Fibroblast of skin of left quadriceps (primary cell): Measurements from ENCODE around the gene ODR4.
"Not testable (repeated sequence)": the region's sequence is repeated elsewhere in the genome, so short reads cannot be mapped to it uniquely, and the experiment has no call there.

Experiments
- DNase-seq, 2 experiments: peaks; one replicate each; pipeline ENCODE4 v3.0.0-alpha.2; 2013; ENCODE audit warnings: low read depth in 2 of 2

Gene ODR4

DNA sequence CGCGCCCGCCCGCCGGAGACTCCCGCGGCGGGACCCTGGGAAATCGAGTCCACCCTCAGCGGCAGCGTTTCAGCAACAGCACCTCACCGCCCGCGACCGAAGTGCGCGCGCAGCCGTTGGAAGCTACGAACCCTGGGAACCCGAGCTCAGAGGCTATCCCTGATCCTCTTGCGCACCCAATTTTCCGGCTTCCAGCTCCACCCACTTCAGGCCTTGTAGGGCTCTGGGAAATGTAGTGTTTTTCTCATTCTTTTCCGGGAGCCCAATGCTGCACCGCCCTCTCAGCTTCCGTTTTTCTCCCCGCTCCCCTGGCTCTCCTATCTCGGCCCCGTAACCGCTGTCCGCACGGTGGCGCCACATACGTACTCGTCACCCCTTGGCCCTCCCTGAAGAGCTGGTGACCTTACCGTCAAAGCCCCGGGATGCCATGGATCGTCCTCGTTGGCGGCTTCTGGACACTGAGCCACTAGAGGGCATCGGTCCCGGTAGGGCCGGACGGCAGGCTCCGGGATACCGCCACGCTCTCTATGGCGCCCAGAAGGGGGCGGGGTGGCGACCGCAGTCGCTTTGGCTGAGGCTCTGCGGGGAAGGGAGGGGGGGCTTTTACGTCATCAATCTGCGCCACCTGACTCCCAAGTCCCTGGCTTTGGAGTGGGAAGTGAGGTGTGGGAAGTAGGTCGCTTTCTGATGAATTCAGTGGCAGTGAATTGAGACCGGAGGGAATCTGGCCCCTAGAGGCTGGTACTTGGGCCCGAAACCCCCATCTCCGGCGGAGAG is at the start of gene ODR4, which contains the start of gene TPR:
TSS of gene ODR4 (plus strand) at position 687 of the 777 bp plus-strand sequence. CDS start 3,948 bp downstream, outside the sequence.
TSS of gene TPR (minus strand) at position 102 of the 777 bp plus-strand sequence. CDS start 225 bp downstream, outside the sequence.
- peak; percentile 99 for DNase-seq

- DNase-seq: no peak
Measured at GRCh38 chr1:186326009-186326408, 49.6 kb upstream of the ODR4 start.

- DNase-seq: no peak
Measured at GRCh38 chr1:186327331-186327730, 48.3 kb upstream of the ODR4 start.

GRCh38 chr1:186330758-186331157 is 44.9 kb upstream of the ODR4 start:
- DNase-seq: no peak

DNA sequence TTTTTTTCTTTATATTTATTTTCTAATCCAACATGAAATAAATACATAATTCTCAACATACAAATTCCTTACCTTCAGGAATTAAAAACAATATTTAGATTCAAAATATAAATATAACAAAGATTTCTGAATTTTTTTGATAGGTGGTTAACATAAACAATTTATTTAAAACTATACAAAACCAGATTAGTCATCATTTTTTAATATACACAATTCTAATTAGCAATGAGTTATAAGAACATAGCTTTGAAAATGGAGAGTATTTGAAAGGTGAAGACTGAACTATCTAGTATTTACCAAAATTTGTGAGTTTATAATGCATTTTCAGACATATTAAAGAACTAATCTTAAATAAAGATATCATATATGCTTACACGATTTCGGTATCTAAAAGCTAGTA is 38.1 kb upstream of the ODR4 start:
- DNase-seq: no peak

DNA sequence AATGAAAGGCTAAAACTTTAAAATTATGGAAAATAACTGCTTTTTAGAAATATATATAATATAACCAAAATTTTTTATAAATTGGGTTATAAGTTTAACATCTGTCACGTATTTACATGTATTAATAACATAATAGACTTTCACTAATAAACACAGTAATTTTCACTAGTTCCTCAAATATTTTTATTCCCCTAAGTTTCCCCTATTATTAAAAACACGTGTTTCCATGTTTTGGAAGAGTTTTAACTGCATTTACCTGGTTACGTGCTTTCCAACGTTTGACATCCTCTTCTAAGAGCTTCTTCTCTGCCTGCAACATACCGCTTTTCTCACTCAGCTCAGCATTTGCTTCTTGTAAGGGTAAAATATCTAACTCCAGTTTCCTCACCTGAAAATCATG is 34.9 kb upstream of the ODR4 start:
- DNase-seq: no peak

- DNase-seq: not testable (repeated sequence)
Measured at GRCh38 chr1:186347837-186348691, 27.6 kb upstream of the ODR4 start.

- no peak for DNase-seq
Measured at GRCh38 chr1:186374303-186375151, 1.1 kb upstream of the ODR4 start.

- DNase-seq: no peak
Measured at GRCh38 chr1:186375929-186376319, 286 bp downstream of the ODR4 start.

DNA sequence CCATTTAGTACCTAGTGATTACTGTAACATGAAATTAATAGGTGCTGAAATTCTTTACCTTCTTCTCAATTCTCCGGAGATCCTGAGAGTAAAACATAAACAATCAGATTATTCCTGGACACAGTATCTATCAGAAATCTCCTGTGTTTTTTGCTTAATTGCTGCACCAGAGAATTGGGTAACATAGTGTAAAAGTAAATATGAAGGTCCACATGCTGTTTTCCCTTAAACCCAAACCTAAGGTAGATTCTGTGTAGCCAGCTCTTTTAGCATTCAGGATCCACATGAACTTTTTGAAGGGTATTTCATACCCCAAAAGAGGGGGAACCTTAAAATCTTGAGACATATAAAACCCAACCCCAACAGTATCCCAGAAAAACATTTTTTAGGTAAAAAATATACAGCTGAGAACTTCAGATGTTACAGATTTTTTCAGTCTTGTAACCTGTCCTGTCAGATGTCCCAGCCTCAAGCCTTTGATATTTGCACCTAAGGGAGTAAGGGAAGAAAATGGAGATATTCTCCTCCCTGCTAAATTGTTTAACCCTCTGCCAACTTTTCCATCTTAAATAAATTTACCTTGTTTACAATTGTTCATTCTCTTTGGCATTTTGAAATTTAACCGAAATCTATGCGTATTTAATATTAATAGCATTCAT is 11.2 kb downstream of the ODR4 start:
- no peak for DNase-seq

DNA sequence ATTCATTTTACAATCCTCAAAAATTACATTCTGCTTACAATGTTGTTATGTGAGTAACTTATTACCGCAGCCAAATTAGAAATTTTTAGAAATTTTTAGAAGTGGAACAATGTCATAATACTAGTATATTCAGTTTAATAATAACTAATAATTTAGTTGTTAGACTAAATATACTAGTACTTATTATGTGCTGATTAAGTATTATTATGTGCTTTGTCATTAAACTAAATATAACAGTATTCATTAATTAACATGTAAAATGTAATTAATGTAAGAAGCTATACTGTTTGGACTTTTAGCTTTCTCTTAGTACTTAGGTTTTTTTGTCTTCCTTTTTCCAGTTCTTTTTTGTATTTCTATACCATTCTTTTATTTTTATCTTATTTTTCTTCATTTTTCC is 15.3 kb downstream of the ODR4 start:
- DNase-seq: no peak

GRCh38 chr1:186391841-186392240 is 16.2 kb downstream of the ODR4 start:
- no peak for DNase-seq

GRCh38 chr1:186392711-186393110 is 17.1 kb downstream of the ODR4 start:
- not testable (repeated sequence) for DNase-seq

GRCh38 chr1:186401446-186401845 is 25.8 kb downstream of the ODR4 start:
- peak in 1 of 2 experiments; percentile 3 for DNase-seq

DNA sequence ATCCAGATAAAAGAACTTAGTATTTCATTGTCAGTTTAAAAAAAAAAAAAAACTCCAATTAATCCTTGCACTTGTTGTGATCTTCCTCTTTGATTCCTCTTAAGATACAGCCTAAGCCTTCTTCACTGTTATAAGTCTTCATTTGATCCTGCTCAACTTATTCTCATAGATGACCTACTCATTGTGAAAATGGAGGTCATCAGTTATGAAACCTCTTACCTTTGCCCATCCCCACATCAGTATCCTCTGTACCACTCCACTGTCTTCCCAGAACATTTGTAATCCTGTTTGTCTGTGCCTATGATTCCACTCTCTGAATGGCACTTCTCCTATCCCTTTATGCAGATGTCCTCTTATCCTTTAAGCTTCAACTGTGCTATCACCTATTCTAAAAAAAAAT is 28.0 kb downstream of the ODR4 start:
- no peak for DNase-seq

DNA sequence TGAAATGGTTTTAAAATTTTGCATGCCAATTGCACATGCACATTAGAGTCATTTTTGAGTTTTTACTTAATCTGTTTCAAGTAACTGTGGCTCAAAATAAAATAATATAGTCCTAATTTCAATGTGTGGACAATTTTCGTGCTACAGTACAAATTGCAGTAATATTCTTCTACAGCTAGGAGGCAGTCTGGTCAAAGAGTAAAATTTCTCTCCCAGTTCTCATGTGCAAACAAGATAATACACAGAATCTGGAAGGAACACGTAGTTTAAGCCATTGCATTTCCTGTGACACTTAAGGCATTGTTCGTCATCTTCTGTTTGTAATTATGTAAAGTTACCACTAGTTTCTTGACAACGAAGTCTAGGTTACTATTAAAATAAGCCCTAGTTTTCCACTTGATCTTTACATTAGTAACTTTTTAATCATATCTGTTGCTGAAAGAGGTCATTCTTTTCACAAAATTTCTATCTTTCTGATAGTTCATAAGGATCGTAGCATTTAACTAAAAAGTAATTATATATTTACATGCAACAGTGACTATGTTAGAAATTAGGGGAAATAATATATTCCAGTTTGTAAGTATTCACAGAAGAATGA is 28.9 kb downstream of the ODR4 start:
- peak; percentile 48 to 52 for DNase-seq

DNA sequence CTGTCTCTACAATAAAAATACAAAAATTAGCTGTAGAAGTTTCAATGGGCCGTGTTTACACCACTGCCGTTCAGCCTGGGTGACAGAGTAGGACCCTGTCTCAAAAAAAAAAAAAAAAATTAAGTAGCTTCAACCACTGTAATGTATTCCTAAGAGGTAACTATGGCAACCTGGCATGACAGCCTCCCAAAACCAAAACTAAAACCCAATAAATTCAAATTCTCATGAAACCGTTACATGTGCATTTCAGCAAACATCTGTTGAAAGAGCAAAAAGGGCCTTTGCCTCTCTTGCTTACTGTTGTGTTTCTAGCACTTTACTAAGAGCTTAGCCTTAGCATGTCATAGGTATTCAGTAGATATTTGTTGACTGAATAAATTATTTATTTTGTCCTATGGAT is 33.5 kb downstream of the ODR4 start:
- DNase-seq: no peak

DNA sequence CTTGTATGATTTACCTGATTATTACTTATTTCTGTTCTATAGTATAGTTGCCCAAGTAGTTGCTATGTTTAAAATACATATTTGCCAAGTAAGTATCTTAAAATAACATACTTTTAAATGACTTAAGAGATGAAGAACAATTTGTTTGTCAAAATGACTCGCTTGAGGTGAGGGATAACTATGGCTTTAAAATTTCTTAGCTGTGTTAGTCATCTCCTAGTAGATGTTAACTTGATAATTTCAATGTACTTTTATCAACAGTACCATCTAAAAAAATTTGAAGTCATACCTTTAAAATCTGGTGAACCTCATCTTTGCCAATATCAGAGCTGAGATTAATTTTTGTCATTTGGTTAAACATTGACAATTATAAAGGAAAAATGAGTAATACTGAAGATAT is 37.7 kb downstream of the ODR4 start:
- no peak for DNase-seq

DNA sequence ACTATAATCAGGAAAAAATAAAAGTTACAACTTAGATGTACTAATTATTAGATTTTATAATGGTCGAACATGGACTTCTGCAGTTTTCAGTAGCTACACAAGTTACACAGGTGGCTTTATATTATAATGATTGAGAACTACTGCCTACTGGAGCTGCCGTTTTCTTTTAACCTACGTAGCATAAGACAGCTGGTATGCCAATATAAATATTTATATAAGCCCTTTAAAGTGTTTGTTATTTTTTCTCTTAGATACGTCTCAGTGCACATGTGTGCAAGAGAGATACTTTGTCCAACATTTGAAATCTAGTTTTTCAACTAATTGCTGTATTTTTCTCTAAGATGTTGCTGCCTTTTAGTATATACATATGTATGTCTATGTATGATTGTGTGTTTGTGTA is 42.9 kb downstream of the ODR4 start:
- no peak for DNase-seq

- peak in 1 of 2 experiments; percentile 1 for DNase-seq
Measured at GRCh38 chr1:186420311-186420710, 44.7 kb downstream of the ODR4 start.

DNA sequence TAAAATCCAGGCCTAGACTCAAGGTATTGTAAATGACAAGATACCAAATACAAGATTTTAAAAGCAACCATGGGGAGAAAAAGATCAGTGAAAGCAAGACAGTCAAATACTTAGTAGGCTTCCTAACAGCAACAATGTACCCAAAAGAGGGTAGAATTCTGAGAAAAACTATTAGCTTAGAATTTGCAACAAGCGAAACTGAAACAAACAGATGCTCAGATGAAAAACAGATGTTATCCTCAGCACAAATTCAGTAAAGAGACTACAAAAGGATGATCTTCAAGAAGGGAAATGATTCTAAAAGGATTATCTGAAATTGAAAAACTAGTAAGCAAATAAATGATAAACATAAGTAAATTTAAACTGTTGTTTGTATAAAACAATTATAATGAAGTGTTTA is 45.3 kb downstream of the ODR4 start:
- peak in 1 of 2 experiments; percentile 3 for DNase-seq
